22Rv1 (cell line): ENCODE measurements around the gene MED12.

Source experiments
- H3K27ac ChIP-seq: fragments of 450-650 bp; 2 replicates; pipeline ENCODE4 v1.5.1; 2017
- ZFX ChIP-seq: fragments of 450-650 bp; IDR thresholded peaks from 2 replicates; pipeline ENCODE4 v1.6.1; 2017; ENCODE audit warnings: antibody characterized with exemption, borderline replicate concordance
- TF ChIP-seq, protein P1 (sequence below): fragments of 450-650 bp; IDR thresholded peaks from 2 replicates; pipeline ENCODE4 v1.5.1; 2017; ENCODE audit warnings: mild to moderate bottlenecking

The MED12 gene

DNA sequence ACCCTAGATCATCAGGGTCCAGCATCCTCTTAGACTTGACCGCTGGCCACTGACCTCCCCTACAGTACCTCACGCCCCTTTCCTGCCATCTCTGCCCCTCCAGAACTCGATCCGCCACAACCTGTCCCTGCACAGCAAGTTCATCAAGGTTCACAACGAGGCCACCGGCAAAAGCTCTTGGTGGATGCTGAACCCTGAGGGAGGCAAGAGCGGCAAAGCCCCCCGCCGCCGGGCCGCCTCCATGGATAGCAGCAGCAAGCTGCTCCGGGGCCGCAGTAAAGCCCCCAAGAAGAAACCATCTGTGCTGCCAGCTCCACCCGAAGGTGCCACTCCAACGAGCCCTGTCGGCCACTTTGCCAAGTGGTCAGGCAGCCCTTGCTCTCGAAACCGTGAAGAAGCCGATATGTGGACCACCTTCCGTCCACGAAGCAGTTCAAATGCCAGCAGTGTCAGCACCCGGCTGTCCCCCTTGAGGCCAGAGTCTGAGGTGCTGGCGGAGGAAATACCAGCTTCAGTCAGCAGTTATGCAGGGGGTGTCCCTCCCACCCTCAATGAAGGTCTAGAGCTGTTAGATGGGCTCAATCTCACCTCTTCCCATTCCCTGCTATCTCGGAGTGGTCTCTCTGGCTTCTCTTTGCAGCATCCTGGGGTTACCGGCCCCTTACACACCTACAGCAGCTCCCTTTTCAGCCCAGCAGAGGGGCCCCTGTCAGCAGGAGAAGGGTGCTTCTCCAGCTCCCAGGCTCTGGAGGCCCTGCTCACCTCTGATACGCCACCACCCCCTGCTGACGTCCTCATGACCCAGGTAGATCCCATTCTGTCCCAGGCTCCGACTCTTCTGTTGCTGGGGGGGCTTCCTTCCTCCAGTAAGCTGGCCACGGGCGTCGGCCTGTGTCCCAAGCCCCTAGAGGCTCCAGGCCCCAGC lies 17.6 kb upstream of the MED12 start:
- TF ChIP-seq, protein P1, sequence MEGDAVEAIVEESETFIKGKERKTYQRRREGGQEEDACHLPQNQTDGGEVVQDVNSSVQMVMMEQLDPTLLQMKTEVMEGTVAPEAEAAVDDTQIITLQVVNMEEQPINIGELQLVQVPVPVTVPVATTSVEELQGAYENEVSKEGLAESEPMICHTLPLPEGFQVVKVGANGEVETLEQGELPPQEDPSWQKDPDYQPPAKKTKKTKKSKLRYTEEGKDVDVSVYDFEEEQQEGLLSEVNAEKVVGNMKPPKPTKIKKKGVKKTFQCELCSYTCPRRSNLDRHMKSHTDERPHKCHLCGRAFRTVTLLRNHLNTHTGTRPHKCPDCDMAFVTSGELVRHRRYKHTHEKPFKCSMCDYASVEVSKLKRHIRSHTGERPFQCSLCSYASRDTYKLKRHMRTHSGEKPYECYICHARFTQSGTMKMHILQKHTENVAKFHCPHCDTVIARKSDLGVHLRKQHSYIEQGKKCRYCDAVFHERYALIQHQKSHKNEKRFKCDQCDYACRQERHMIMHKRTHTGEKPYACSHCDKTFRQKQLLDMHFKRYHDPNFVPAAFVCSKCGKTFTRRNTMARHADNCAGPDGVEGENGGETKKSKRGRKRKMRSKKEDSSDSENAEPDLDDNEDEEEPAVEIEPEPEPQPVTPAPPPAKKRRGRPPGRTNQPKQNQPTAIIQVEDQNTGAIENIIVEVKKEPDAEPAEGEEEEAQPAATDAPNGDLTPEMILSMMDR, result no peak
- TF ChIP-seq ZFX, result no peak
- H3K27ac ChIP-seq, result no peak overlapping the region

DNA sequence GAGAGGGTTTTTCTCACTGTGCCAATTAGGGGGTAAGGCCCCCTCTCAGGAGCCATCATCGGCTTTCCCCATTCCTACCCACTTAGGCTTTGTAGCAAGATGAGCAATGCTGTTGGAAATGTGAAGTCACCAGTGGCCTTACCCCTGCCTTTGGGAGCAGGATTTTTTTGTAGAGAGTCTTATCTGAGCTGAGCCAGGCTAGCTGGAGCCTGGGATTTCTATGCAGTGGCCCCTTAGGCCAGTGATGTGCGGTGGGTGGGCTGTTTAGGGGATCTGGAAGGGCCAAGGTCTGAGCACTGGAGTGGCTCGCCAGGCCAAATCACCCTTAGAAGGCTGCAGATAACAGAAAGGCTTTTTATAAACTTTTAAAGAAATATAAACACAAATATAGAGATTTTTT lies 16.1 kb upstream of the MED12 start:
- TF ChIP-seq, protein P1, result no peak
- H3K27ac ChIP-seq, result no peak overlapping the region

DNA sequence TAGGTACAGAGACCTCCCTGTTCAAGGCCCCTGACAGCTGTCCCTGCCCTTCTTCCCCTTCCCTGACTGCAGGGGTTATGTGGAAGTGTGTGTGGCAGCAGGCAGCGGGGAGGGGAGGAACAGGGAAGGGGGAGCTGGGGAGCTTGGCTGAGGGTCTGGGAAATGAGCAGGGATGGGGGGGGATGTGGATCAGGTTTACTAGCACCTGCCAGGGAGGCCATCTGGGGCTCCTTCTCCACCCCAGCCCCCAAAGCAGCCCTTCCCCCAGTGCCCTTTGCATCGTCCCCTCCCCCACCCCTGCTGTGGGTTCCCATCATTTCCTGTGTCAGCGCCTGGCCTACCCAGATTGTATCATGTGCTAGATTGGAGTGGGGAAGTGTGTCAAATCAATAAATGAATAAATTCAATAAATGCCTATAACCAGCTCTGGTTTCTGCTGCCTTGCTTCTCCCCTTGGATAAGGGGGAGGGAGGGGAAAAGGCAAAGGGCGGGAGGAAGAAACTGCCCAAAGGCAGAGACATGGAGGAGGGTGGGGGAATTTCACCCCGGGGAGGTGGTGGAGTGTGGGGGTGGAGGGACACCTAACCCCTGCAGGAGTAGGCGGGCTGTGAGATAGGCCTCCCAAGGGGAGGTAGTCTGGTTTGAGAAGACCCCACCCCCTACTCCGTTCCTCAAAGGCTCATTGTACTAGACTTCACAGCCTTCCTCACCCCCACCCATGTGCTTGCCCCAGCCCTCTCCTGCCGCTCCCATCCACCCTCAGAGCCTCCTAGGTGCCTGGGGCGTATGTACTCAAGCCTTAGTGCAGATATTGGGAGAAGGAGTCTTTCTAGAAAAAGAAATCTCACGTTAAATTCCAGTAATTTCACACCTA lies 15.0 kb upstream of the MED12 start:
- no peak overlapping the region for H3K27ac ChIP-seq
- no peak for TF ChIP-seq ZFX
- TF ChIP-seq, protein P1, result no peak

DNA sequence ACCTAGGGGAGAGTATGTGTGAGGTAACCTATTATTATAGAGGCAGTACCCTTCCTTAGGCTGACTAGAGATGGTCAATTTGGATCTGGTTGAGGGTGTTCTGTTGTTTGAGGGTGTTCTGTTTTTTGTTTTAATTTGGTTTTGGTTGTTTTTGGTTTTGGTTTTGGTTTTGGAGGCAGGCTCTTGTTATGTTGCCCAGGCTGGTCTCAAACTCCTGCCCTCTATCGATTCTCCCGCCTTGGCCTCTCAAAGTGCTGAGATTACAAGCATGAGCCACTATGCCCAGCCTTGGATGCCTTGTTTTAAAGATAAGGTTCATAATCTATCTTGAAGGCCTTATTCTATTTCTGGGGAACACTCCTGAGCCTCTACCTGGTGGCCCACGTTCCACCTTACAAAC lies 12.8 kb upstream of the MED12 start:
- no peak overlapping the region for H3K27ac ChIP-seq
- TF ChIP-seq, protein P1, result no peak
- no peak for TF ChIP-seq ZFX

DNA sequence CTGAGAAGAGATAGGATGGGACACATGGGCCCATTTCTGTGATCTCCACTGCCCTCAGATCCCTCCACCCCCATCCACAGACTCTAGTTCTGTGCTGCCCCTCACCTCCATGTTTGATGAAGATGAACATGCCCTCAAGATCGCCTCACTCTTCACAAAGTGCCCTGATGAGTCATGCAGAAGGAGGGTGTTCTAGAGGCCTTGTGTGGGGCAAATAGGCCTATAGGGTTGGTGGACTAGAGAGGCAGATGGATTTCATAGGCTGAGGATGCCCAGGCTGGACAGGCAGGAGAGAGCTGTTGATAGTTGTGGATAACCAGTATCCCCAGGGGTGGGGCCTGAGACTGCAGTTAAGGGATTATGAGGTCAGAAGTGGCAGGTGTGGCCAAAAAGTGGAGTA lies 12.0 kb upstream of the MED12 start, which contains the start of gene CXorf65:
Gene CXorf65 (minus strand): TSS at position 314 of the 400 bp plus-strand sequence. CDS start 184 bp downstream, at position 130.
- H3K27ac ChIP-seq, result no peak within 1 kb of the TSS
- no peak for TF ChIP-seq ZFX
- TF ChIP-seq, protein P1, result no peak

DNA sequence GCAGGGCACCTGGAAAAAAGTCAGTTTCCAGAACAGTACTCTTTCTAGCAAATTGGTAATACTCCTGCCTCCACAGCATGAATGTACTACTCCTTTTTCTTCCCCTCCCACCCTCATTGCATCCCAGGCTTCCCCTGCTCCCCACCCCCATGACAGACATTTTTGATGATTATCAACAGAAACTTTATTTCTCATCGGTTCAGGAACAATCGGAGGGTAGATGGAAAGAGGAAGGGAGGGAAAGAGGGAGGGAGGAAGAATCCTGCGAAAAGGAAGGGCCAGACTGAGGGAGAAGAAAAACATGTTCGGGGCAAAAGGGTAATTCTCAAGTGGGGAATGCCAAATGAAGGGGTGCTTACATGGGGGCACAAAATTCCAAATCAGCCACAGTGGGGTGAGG lies 11.2 kb upstream of the MED12 start:
- no peak for TF ChIP-seq ZFX
- TF ChIP-seq, protein P1, result no peak
- no peak overlapping the region for H3K27ac ChIP-seq
